SK-N-SH treated with all-trans-retinoic acid at 6 μM for 48 hours (cell line): ENCODE measurements around the gene FHOD3.

Experiments
- ARNTL ChIP-seq: fragments of 450-650 bp; formaldehyde crosslinking; IDR thresholded peaks from 2 replicates; pipeline ENCODE4 v1.5.0; 2020; ENCODE audit warnings: low read depth, mild to moderate bottlenecking, moderate library complexity, borderline replicate concordance
- PPARA ChIP-seq: fragments of 250-450 bp; sonication (Bioruptor Pico); IDR thresholded peaks from 2 replicates; pipeline ENCODE4 v1.5.0; 2020; ENCODE audit warnings: mild to moderate bottlenecking, borderline replicate concordance
- SNAI2 ChIP-seq: fragments of 250-450 bp; sonication (Bioruptor Pico); IDR thresholded peaks from 2 replicates; pipeline ENCODE4 v1.5.0; 2020; ENCODE audit warnings: mild to moderate bottlenecking, moderate library complexity

- TF ChIP-seq PPARA (CRISPR knock-in tag) (no peak), ARNTL (CRISPR knock-in tag) (no peak), SNAI2 (CRISPR knock-in tag) (no peak)
Measured at GRCh38 chr18:36496022-36496421, 198.5 kb downstream of the FHOD3 start.
